Limb (tissue), 2 donors: ENCODE results near the gene SMNDC1.
"Not testable (repeated sequence)": the region's sequence is repeated elsewhere in the genome, so short reads cannot be mapped to it uniquely, and the experiment has no call there.

Experiments
- DNase-seq, 2 donors: peaks; one replicate each; pipeline ENCODE4 v3.0.0-alpha.2; 2016; ENCODE audit errors: extremely low spot score in 2 of 2

Gene SMNDC1

GRCh38 chr10:110284262-110284661 is 20.5 kb downstream of the SMNDC1 start:
- DNase-seq: no peak

GRCh38 chr10:110279407-110279986 is 25.2 kb downstream of the SMNDC1 start:
- DNase-seq: peak; percentile 49 to 71

GRCh38 chr10:110278562-110279406 is 25.9 kb downstream of the SMNDC1 start:
- DNase-seq: no peak

GRCh38 chr10:110277591-110277990 is 27.1 kb downstream of the SMNDC1 start:
- DNase-seq: no peak

GRCh38 chr10:110276603-110277002 is 28.1 kb downstream of the SMNDC1 start:
- no peak for DNase-seq

GRCh38 chr10:110275128-110275729 is 29.5 kb downstream of the SMNDC1 start:
- no peak for DNase-seq

- DNase-seq: no peak
These were observed 30.1 kb downstream of the SMNDC1 start for GRCh38 chr10:110274647-110275046.

- no peak for DNase-seq
These were observed 30.6 kb downstream of the SMNDC1 start for GRCh38 chr10:110274072-110274627.

GRCh38 chr10:110273474-110273873 is 31.2 kb downstream of the SMNDC1 start:
- peak; percentile 16 to 40 for DNase-seq

GRCh38 chr10:110272995-110273394 is 31.7 kb downstream of the SMNDC1 start:
- not testable (repeated sequence) for DNase-seq

- no peak for DNase-seq
These were observed 35.1 kb downstream of the SMNDC1 start for GRCh38 chr10:110269374-110270318.

GRCh38 chr10:110268971-110269370 is 35.7 kb downstream of the SMNDC1 start:
- no peak for DNase-seq

GRCh38 chr10:110268442-110268841 is 36.3 kb downstream of the SMNDC1 start:
- no peak for DNase-seq

GRCh38 chr10:110267276-110267675 is 37.4 kb downstream of the SMNDC1 start:
- DNase-seq: no peak

- no peak for DNase-seq
These were observed 39.0 kb downstream of the SMNDC1 start for GRCh38 chr10:110265573-110266193.

GRCh38 chr10:110263164-110263563 is 41.6 kb downstream of the SMNDC1 start:
- DNase-seq: no peak

- DNase-seq: no peak
These were observed 43.8 kb downstream of the SMNDC1 start for GRCh38 chr10:110260746-110261477.

- no peak for DNase-seq
These were observed 45.4 kb downstream of the SMNDC1 start for GRCh38 chr10:110259317-110259716.

GRCh38 chr10:110258542-110258941 is 46.2 kb downstream of the SMNDC1 start:
- no peak for DNase-seq

- no peak for DNase-seq
These were observed 50.3 kb downstream of the SMNDC1 start for GRCh38 chr10:110254467-110254866.
